Activated naive CD4-positive, alpha-beta T cell treated with anti-CD3 and anti-CD28 coated beads for 36 hours (primary cell): ENCODE data around the gene RSPO3. TPM values are rescaled to one million over a fixed set of nuclear protein-coding genes. Genes with fewer than 3 reads are reported as not detected.

Source experiments
- CTCF ChIA-PET: fragments of 350-600 bp; sonication (Branson Sonifier 250); formaldehyde crosslinking; loops from one replicate; lab custom pipeline; 2021; ENCODE audit warnings: antibody characterized with exemption; lab: Charles Lee
- DNase-seq: peaks from one replicate; pipeline ENCODE4 v3.0.0-alpha.2; 2020
- H3K27ac Mint-ChIP-seq: one replicate; pipeline ENCODE4 v1.8.0; 2021; ENCODE audit warnings: mild to moderate bottlenecking, mixed read lengths
- H3K27me3 Mint-ChIP-seq: one replicate; pipeline ENCODE4 v1.8.0; 2021; ENCODE audit warnings: low read depth, mixed read lengths
- H3K36me3 Mint-ChIP-seq: one replicate; pipeline ENCODE4 v1.8.0; 2021; ENCODE audit warnings: low read depth, mixed read lengths
- H3K4me1 Mint-ChIP-seq: one replicate; pipeline ENCODE4 v1.8.0; 2021; ENCODE audit warnings: low read depth, mixed read lengths
- H3K4me3 Mint-ChIP-seq: one replicate; pipeline ENCODE4 v1.8.0; 2021; ENCODE audit warnings: mild to moderate bottlenecking, moderate library complexity, mixed read lengths
- H3K9me3 Mint-ChIP-seq: one replicate; pipeline ENCODE4 v1.8.0; 2021; ENCODE audit warnings: mixed read lengths
- intact Hi-C: fragments of 100-400 bp; cut with micrococcal nuclease; formaldehyde crosslinking; loops from one replicate; pipeline ENCODE4 v1.15.1; 2023
- total RNA-seq, 2 experiments: library from RNA; stranded (reverse); gene quantifications; one replicate each; pipeline ENCODE4 v1.2.3, GENCODE V29; 2021

Gene RSPO3, protein sequence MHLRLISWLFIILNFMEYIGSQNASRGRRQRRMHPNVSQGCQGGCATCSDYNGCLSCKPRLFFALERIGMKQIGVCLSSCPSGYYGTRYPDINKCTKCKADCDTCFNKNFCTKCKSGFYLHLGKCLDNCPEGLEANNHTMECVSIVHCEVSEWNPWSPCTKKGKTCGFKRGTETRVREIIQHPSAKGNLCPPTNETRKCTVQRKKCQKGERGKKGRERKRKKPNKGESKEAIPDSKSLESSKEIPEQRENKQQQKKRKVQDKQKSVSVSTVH
- total RNA-seq = not detected

DNA sequence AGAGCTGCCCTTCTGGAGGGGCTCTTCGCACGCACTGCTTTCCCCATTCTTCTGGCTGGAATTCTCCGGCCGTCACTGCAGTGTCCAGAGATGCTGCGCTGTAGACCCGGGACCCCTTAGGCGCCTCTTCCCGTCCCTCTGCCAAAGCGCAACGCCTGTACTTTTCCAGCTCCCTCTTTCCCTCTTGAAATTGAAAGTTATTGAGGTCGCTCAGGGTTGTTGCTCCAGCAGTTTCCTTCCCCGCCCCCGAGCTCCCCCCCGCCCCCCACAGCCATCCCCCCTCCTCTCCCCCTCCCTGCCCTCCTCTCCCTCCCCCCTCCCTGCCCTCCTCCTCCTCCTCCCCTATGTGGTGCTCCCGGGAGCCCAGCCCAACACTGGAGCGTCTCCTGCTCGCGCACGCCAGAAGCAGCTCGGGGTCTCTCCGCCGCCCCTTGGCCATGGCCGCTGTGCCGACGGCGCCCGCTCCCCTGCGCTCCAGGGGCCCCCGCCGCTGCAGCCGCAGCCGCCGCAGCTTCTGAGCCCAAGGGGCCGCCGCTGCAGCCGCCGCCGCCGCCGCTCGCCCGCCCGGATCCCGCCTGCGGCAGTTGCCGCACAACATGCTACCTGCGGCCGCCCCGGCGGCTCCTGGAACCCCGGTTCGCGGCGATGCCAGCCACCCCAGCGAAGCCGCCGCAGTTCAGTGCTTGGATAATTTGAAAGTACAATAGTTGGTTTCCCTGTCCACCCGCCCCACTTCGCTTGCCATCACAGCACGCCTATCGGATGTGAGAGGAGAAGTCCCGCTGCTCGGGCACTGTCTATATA, at the start of gene RSPO3:
Gene RSPO3 (plus strand): TSS at position 374 of the 804 bp plus-strand sequence. CDS start 522 bp downstream, outside the sequence.
- peaks cover 12% of the 10 kb centered on the region for H3K4me1 Mint-ChIP-seq
- peaks cover 48% of the 10 kb centered on the region for H3K27me3 Mint-ChIP-seq
- CTCF ChIA-PET = interaction anchor here (0.6 kb wide), 1 partner anchor 1370 kb away, joined by 3 read pairs; no protein-coding TSS in a partner anchor
- no peaks in the 10 kb centered on the region for H3K36me3 Mint-ChIP-seq
- intact Hi-C loops = no loop called here
- H3K4me3 Mint-ChIP-seq = peak within 1 kb of the TSS; percentile 68
- peak; percentile 21 for DNase-seq
- H3K9me3 Mint-ChIP-seq = no peaks in the 10 kb centered on the region
- H3K27ac Mint-ChIP-seq = peak within 1 kb of the TSS; percentile 24

DNA sequence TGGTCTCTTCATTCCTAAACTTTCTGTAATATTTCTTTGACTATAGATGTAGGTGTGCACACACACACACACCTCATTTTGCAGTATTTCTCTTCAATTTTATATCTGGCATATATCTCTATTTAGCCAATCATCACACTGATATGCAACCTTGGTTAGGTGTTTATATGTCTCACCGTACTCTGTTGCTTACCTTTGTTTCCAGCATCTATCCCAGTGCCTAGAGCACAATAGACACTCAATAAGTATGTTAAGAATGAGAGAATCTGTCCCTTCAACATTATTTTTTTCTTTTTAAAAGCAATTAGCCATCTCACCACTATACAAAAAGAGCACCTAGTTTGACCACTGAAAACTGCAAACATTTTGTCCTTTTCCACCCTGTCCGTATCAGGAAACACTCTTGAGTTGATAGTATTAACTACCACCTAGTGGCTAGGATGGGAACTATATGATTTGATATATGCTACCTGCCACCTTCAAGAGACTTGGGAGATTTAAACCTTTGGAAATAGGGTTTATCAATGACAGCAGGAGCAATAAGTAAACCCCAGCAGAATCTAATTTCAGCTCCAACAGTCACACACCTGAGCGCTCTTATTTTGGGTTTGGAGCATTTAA, 48.7 kb upstream of the RSPO3 start:
- no peak for DNase-seq
- Mint-ChIP-seq H3K36me3 (no peaks in the 10 kb centered on the region), H3K27me3 (peaks cover 6% of the 10 kb centered on the region), H3K27ac (no peak overlapping the region), H3K4me3 (no peak overlapping the region), H3K4me1 (no peaks in the 10 kb centered on the region), H3K9me3 (no peaks in the 10 kb centered on the region)
- intact Hi-C loops = loop anchor here (1.0 kb wide), 1 partner anchor 265 kb away; no protein-coding TSS in a partner anchor
- CTCF ChIA-PET = interaction anchor here (0.7 kb wide), 1 partner anchor 127 kb away, joined by 4 read pairs; no protein-coding TSS in a partner anchor

DNA sequence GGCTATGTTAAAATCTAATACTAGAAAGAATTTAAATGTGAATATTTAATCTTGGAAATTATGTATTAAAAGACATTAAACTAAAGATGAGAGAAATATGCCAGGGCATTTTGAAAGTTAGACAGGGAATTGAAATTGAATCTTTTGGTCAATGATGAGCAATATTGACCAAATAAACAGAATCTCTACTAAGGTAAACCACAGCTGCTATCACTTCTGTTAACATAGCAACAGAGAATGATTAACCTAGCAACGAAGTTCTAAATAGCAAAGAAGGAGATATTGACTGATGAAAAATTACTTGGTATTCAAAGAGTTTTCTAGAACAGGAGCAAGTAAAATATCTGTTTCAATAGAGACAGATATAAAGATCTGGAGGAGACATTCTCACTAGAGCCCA, 45.2 kb upstream of the RSPO3 start:
- H3K9me3 Mint-ChIP-seq = no peaks in the 10 kb centered on the region
- no peak for DNase-seq
- H3K27me3 Mint-ChIP-seq = peaks cover 6% of the 10 kb centered on the region
- no peak overlapping the region for H3K27ac Mint-ChIP-seq
- H3K36me3 Mint-ChIP-seq = no peaks in the 10 kb centered on the region
- CTCF ChIA-PET = no interaction called here
- intact Hi-C loops = no loop called here
- no peak overlapping the region for H3K4me3 Mint-ChIP-seq
- H3K4me1 Mint-ChIP-seq = no peaks in the 10 kb centered on the region

DNA sequence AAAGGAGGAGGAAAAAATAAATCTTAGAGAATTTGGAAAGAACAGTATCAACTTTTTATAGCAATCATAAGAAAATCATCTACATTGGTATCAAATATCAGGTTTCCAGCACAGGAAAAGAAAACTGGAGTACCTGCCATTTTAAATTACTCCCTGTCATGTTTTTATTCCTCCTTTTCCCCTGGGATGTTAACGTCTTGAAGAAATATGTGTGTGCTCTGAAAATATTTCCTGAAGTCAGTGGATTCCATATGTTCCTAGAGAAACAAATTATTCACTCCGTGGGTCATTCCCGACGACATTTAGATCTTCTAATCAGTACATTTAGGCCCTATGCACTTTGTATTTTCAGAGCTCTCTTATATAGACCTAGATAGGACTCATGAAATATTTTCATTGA, 42.0 kb upstream of the RSPO3 start:
- Mint-ChIP-seq H3K36me3 (no peaks in the 10 kb centered on the region), H3K27me3 (peaks cover 12% of the 10 kb centered on the region), H3K4me3 (no peak overlapping the region), H3K27ac (no peak overlapping the region), H3K9me3 (no peaks in the 10 kb centered on the region), H3K4me1 (no peaks in the 10 kb centered on the region)
- DNase-seq = no peak
- intact Hi-C loops = no loop called here
- CTCF ChIA-PET = no interaction called here

DNA sequence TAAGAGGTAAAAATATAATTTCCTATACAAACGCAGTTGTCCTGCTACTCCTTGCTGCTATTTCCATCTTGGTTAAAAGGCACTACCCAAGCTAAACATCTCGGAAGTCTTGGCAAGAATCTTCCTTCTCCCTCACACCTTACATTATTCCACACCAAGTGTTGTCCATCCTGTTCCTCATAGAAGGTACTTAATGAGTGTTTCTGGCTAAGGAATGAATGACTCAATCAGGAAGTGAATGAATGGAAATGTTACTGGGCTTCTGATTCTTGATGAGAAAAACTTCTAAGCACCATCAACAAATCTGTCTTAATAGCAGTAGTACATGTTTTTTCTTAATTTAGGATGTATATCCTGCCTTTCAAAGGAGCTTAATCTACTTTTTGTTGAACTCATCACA, 40.6 kb upstream of the RSPO3 start:
- intact Hi-C loops = no loop called here

DNA sequence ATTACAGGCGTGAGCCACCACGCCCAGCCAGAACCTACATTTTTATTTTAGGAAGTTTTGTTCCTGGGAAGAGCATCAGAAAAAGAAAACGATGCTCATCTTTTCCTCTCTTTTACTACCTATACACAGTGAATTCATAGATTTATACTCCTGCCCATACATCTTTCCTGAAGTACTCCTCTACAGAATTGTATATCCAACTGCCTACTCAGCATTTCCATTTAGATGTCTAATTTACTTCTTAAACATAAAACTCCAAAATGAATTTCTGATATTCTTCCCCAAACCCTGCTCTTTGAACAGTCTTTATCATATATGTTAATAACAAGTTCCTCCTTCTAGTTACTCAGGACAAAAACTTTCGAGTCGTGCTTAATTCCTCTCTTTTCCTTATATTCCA, 39.8 kb upstream of the RSPO3 start:
- Mint-ChIP-seq H3K36me3 (no peaks in the 10 kb centered on the region), H3K4me3 (no peak overlapping the region), H3K27me3 (peaks cover 8% of the 10 kb centered on the region), H3K4me1 (no peaks in the 10 kb centered on the region), H3K9me3 (no peaks in the 10 kb centered on the region), H3K27ac (no peak overlapping the region)
- intact Hi-C loops = no loop called here
- no peak for DNase-seq
- CTCF ChIA-PET = no interaction called here

More for the DNA sequence above, 40.6 kb upstream of the RSPO3 start:
- peaks cover 8% of the 10 kb centered on the region for H3K27me3 Mint-ChIP-seq
- no peak overlapping the region for H3K4me3 Mint-ChIP-seq
- DNase-seq = no peak
- CTCF ChIA-PET = no interaction called here
- H3K9me3 Mint-ChIP-seq = no peaks in the 10 kb centered on the region
- H3K4me1 Mint-ChIP-seq = no peaks in the 10 kb centered on the region
- H3K36me3 Mint-ChIP-seq = no peaks in the 10 kb centered on the region
- no peak overlapping the region for H3K27ac Mint-ChIP-seq

DNA sequence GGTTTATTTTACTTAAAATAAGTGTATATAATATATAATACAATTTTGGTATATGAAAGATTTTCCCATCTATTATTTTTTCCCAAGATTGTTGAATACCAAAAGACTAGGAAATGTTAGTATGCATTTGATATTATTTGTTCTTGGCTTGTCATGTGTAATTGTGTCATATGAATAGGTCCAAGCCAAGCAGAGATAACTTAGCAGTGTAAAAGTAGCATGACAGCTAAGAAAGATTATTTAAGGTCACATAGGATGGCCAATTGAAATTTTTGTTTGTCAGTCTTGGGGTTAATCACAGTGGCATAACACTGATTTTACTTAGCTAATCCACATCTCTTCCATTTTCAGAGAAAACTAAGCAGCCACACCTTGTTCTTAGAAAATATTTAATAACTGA, 38.8 kb upstream of the RSPO3 start:
- Mint-ChIP-seq H3K9me3 (no peaks in the 10 kb centered on the region), H3K27me3 (peaks cover 8% of the 10 kb centered on the region), H3K36me3 (no peaks in the 10 kb centered on the region), H3K27ac (no peak overlapping the region), H3K4me1 (no peaks in the 10 kb centered on the region), H3K4me3 (no peak overlapping the region)
- no peak for DNase-seq
- CTCF ChIA-PET = no interaction called here
- intact Hi-C loops = no loop called here

DNA sequence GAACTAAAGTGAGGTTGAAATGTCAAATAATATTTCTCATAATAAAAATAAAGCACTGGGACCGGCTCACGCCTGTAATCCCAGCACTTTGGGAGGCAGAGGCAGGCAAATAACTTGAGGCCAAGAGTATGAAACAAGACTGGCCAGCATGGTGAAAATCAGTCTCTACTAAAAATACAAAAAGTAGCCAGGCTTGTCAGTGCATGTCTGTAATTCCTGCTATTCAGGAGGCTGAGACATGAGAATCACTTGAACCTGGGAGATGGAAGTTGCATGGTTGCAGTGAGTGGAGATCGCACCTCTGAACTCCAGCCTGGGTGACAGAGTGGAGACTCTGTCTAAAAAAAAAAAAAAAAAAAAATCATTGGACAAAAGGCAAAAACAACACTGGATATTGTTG, 38.4 kb upstream of the RSPO3 start:
- DNase-seq = no peak
- no peak overlapping the region for H3K27ac Mint-ChIP-seq
- H3K36me3 Mint-ChIP-seq = no peaks in the 10 kb centered on the region
- intact Hi-C loops = no loop called here
- no peaks in the 10 kb centered on the region for H3K4me1 Mint-ChIP-seq
- H3K9me3 Mint-ChIP-seq = no peaks in the 10 kb centered on the region
- CTCF ChIA-PET = no interaction called here
- no peak overlapping the region for H3K4me3 Mint-ChIP-seq
- H3K27me3 Mint-ChIP-seq = peaks cover 8% of the 10 kb centered on the region

DNA sequence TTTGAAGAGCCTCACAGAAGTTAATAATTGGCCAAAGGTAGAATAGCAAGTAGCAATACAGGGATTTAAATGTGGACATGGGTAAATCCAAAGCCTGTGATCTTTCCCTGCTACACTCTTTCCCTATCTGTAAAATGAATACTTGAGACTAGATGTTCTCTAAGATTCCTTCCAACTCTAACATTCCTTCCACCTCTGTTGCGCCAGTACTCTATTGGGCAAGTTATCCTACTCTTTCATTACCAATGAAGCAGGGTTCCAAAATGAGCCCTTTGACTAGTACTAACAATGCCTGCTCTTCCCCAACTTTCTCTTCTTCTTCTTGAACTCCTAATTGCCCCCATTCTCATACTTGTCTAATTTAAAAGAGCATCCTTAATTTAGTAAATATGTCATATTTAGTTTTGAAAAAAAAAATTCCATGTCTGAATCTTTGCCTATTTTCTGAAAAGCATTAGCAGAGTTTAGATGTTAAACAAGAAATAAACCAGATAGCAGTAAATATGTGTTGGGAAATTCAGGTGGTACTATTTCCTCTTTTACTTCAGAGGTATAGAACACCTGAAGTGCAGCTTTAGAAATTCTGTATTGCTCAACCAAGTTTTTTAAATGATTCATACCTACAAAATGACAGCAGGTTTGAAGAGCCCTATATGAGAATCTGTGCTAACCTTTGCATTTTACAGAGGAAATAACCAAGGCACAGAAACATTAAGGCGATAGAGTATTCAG, 35.1 kb upstream of the RSPO3 start:
- CTCF ChIA-PET = no interaction called here
- peaks cover 8% of the 10 kb centered on the region for H3K27me3 Mint-ChIP-seq
- H3K27ac Mint-ChIP-seq = no peak overlapping the region
- intact Hi-C loops = no loop called here
- no peak overlapping the region for H3K4me3 Mint-ChIP-seq
- no peaks in the 10 kb centered on the region for H3K4me1 Mint-ChIP-seq
- H3K36me3 Mint-ChIP-seq = no peaks in the 10 kb centered on the region
- no peak for DNase-seq
- no peaks in the 10 kb centered on the region for H3K9me3 Mint-ChIP-seq

DNA sequence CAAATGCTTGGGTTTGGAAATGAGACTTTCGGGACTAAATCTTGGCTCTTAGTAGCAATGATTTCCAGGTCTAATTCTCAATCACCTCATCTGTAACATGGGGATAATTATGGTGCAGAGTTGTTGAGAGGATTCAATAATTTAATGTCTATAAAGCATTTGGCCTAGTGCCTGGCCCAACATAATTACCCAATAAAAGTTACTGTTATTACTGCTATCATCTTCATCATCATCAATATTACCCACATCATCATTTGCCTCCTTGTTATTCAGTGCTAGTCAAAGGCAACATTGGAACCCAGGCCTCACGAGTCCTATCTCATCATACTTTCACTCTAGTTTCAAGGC, 34.5 kb upstream of the RSPO3 start:
- Mint-ChIP-seq H3K27ac (no peak overlapping the region), H3K9me3 (no peaks in the 10 kb centered on the region), H3K4me1 (no peaks in the 10 kb centered on the region), H3K4me3 (no peak overlapping the region), H3K27me3 (peaks cover 4% of the 10 kb centered on the region), H3K36me3 (no peaks in the 10 kb centered on the region)
- DNase-seq = no peak
- CTCF ChIA-PET = no interaction called here
- intact Hi-C loops = no loop called here

DNA sequence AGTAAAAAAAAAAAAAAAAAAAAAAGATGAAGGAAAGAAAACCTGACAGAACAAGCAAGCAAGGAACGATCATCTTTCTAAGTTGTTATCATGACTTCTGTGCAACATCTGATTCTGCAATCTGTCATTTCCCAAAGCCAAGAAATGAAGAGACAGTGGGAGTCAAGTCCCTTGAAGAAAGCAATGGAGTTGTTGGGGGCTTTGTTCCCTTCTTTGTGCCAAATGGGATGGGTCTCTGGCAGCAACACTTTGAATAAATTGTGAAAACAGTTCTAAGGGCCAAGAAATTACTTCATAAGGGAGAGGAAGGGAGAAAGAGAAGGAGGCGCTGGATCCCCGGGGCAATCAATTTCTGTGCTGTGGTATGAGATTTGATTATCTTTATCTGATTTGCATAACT, 33.3 kb upstream of the RSPO3 start:
- H3K36me3 Mint-ChIP-seq = no peaks in the 10 kb centered on the region

DNA sequence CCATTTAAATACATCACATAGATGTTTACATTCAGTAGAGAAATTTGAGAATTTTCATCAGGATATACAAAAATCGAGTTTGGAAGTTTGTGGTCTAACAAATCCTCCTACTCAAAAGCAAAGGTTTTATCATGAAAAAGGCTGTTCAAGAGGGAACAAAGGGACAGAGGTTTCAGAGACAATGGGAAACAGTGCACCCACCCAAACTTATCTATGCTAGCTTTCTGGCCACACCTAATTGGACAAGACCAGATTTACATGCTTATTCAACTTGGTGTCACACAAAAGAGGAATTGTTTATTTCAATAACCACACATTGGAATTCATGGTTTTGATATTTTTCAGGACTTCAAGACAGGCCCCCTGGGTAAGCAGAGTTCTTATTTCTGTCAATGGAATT, 28.4 kb upstream of the RSPO3 start:
- no peak overlapping the region for H3K4me3 Mint-ChIP-seq
- no peaks in the 10 kb centered on the region for H3K36me3 Mint-ChIP-seq
- H3K27ac Mint-ChIP-seq = no peak overlapping the region
- DNase-seq = no peak
- H3K27me3 Mint-ChIP-seq = no peaks in the 10 kb centered on the region
- no peaks in the 10 kb centered on the region for H3K4me1 Mint-ChIP-seq
- no peaks in the 10 kb centered on the region for H3K9me3 Mint-ChIP-seq
- intact Hi-C loops = no loop called here
- CTCF ChIA-PET = interaction anchor here (0.5 kb wide), 1 partner anchor 222 kb away, joined by 4 read pairs; no protein-coding TSS in a partner anchor

More for the DNA sequence above, 33.3 kb upstream of the RSPO3 start:
- no peaks in the 10 kb centered on the region for H3K4me1 Mint-ChIP-seq
- intact Hi-C loops = no loop called here
- DNase-seq = no peak
- no peak overlapping the region for H3K27ac Mint-ChIP-seq
- H3K4me3 Mint-ChIP-seq = no peak overlapping the region
- CTCF ChIA-PET = interaction anchor here (0.8 kb wide), 1 partner anchor 9 kb away, joined by 3 read pairs; no protein-coding TSS in a partner anchor
- H3K27me3 Mint-ChIP-seq = no peaks in the 10 kb centered on the region
- no peaks in the 10 kb centered on the region for H3K9me3 Mint-ChIP-seq
